HEK293T (cell line): ENCODE data around the gene TADA3.

Experiments
- ARNT ChIP-seq: fragments of 450-650 bp; IDR thresholded peaks from 2 replicates; pipeline ENCODE4 v1.6.1; 2017; ENCODE audit warnings: mild to moderate bottlenecking
- BHLHE40 ChIP-seq: fragments of 450-650 bp; IDR thresholded peaks from 2 replicates; pipeline ENCODE4 v1.6.1; 2016; ENCODE audit warnings: mild to moderate bottlenecking, moderate library complexity, borderline replicate concordance
- FOXA1 ChIP-seq: fragments of 450-650 bp; IDR thresholded peaks from 2 replicates; pipeline ENCODE4 v1.6.1; 2016; ENCODE audit warnings: mild to moderate bottlenecking
- FOXK2 ChIP-seq: fragments of 450-650 bp; IDR thresholded peaks from 2 replicates; pipeline ENCODE4 v1.6.1; 2016; ENCODE audit warnings: mild to moderate bottlenecking
- FOXM1 ChIP-seq: fragments of 450-650 bp; IDR thresholded peaks from 2 replicates; pipeline ENCODE4 v1.6.1; 2017; ENCODE audit warnings: mild to moderate bottlenecking, borderline replicate concordance
- HDGF ChIP-seq: fragments of 450-650 bp; IDR thresholded peaks from 2 replicates; pipeline ENCODE4 v1.6.1; 2017; ENCODE audit warnings: antibody characterized with exemption, borderline replicate concordance
- LEF1 ChIP-seq: fragments of 450-650 bp; IDR thresholded peaks from 2 replicates; pipeline ENCODE4 v1.6.1; 2017; ENCODE audit warnings: mild to moderate bottlenecking, borderline replicate concordance
- NFRKB ChIP-seq: fragments of 450-650 bp; IDR thresholded peaks from 2 replicates; pipeline ENCODE4 v1.6.1; 2016; ENCODE audit warnings: mild to moderate bottlenecking, moderate library complexity
- PKNOX1 ChIP-seq: fragments of 450-650 bp; IDR thresholded peaks from 2 replicates; pipeline ENCODE4 v1.6.1; 2016
- SP1 ChIP-seq: fragments of 450-650 bp; IDR thresholded peaks from 2 replicates; pipeline ENCODE4 v1.6.1; 2017
- TARDBP ChIP-seq: fragments of 450-650 bp; IDR thresholded peaks from 2 replicates; pipeline ENCODE4 v1.6.1; 2016
- ZNF384 ChIP-seq: fragments of 450-650 bp; IDR thresholded peaks from 2 replicates; pipeline ENCODE4 v1.6.1; 2016

- TF ChIP-seq SP1 (no peak), FOXM1 (no peak), ZNF384 (no peak), ARNT (no peak), HDGF (no peak), NFRKB (no peak), LEF1 (no peak), FOXK2 (no peak), BHLHE40 (no peak), TARDBP (no peak), FOXA1 (no peak), PKNOX1 (no peak)
These were observed 48.1 kb downstream of the TADA3 start for GRCh38 chr3:9744162-9744561.
